Measurements from ENCODE around the gene KRT33B. TPM values are rescaled to one million over a fixed set of nuclear protein-coding genes. Genes with fewer than 3 reads are reported as not detected.
"Not testable (repeated sequence)": the region's sequence is repeated elsewhere in the genome, so short reads cannot be mapped to it uniquely, and the experiment has no call there.

The KRT33B gene
- total RNA-seq, 1 experiment from 2014 or later, result 1.3 TPM

DNA sequence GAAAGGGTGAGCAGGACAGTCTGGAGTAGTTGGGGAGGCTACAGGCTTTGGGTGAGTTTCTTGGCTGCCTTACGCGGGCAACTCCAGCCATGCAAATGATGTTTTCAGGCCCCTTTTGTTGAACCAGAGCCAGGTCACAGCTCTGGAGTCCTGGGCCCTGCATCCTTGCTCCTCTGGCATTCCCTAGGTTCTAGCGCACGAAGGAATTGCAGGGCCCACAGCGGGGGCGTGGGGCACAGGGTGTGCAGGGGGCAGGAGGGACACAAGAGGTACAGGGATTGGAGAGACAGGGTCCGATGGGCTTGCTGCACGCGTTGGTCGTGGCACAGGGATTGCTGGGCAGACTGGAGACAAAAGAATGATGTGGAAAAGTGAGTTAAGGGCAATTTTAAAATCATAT is 24.2 kb upstream of the KRT33B start:
- no peak for DNase-seq (ENCODE audit: low read depth)

DNA sequence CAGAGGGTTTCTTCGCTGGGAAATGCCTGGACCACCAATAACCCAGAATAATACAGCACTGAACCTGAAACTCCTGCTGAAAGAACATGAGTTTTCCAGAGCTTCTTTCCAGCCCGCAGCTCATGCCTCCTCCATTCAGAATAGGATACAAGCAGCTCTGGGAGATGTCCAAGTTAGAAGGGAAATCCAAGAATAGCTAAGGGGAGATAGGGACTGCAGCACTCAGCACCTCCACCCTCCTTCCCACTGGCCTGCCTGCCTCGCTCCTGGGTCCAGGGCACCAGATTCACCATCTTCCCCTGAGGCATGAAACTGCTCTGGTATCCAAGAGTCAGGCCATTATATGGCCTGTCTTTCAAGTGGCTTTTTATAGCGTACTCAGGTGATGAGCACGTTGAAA is 23.7 kb upstream of the KRT33B start:
- no peak for DNase-seq (ENCODE audit: low read depth)

GRCh38 chr17:41392278-41392677 is 22.7 kb upstream of the KRT33B start:
- DNase-seq (ENCODE audit: low read depth), result peak; percentile 69

DNA sequence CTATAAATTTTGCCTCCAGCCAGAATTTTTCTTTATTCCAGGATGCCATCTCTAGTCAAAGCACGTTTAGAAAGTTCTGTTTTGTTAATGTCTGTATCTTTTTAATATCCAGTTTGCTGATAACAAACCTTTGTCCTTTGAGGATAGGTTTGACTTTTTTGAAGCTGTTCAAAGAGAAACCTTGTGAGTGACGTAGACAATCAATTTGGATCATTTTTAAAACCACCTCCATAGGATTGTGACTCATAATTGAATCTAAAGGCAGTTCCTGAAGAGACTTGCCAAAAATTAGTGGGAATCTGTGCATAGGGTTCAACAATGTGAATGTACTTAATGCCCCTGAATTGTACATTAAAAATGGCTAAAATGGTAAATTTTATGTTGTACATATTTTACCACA is 21.9 kb upstream of the KRT33B start:
- no peak for DNase-seq (ENCODE audit: low read depth)

DNA sequence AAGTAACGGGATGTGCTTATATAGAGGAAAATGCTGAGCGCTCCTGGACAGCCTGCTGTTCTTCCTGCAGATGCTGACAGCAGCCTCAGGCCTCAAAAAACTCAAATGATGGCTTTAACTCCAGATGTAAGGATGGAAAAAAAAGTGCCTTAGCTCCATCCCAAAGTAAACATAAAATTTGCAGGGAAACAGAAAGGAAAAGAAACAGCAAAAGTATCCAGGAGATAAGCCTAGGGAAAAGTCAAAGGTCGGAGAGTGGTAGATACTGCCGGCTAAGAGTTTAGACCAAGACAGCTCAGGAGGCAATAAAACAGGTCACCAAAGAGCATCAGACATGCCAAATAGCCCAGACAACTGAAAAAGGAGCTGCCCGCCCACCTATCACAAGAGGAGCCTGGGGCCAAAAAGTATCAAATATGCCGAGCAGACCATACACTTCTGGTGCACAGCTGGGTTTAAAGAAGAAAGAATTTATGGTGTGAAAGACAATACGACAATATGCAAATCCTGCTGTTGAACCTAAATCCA is 20.9 kb upstream of the KRT33B start:
- DNase-seq (ENCODE audit: low read depth), result no peak

- no peak for DNase-seq (ENCODE audit: low read depth)
These were observed 18.1 kb upstream of the KRT33B start for GRCh38 chr17:41387670-41388069.

DNA sequence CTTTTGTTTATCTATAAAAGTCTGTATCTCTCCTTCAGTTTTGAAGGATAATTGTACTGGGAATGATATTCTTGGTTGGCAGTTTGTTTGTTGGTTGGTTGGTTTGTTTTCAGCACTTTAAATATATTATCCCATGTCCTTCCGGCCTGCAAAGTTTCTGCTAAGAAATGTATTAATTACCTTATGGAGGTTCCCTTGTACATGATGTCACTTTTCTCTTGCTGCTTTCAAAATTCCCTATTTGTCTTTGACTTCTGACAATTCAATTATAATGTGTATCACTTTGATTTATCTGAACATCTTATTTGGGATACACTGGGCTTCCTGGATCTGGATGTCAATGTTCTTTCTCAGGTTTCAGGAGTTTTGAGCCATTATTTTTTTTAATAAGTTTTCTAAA is 16.6 kb upstream of the KRT33B start:
- no peak for DNase-seq (ENCODE audit: low read depth)

DNA sequence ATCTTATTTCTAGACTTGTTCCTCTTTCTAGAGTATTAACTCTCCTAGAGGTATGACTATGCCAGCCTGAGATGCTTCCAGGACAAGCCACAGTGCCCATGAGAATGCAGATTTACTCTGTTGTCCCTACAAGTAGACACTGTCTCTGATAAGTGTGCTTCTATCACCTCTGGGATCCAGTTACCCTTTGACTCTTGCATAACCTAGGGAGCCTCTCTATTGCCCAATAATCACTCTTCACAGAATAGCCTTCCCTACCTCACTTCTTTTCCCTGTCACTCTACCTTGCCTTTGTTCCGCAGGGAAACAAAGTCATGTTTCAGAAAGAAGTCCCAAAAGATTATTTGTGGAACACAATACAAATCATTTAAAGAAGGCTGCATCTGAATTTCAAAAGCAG is 14.1 kb upstream of the KRT33B start:
- no peak for DNase-seq (ENCODE audit: low read depth)

GRCh38 chr17:41382394-41382793 is 12.8 kb upstream of the KRT33B start:
- peak; percentile 58 for DNase-seq (ENCODE audit: low read depth)

DNA sequence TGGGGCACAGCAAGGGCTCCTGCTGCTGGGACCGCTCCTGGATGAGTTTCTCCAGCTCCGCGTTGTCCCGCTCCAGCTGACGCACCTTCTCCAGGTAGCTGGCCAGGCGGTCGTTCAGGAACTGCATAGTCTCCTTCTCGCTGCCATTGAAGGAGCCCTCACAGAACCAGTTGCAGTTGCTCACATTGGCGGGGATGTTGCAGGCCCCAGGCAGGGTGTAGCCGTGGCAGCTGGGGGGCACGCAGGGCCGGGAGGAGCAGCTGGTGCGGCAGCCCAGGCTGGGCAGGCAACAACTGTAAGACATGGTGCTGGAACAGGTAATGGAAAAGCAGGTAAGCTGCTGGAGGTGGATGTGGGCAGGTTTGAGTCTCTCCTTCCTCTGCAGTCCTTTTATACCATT is 12.3 kb upstream of the KRT33B start, which contains the start of gene KRT34:
TSS of gene KRT34 (minus strand) at position 364 of the 400 bp plus-strand sequence. CDS start at position 304, 60 bp downstream.
- not testable (repeated sequence) for DNase-seq (ENCODE audit: low read depth)

- peak; percentile 96 for DNase-seq (ENCODE audit: low read depth)
These were observed 10.5 kb upstream of the KRT33B start for GRCh38 chr17:41380091-41380490.

GRCh38 chr17:41377546-41377945 is 7.9 kb upstream of the KRT33B start:
- peak; percentile 64 for DNase-seq (ENCODE audit: low read depth)

- no peak for DNase-seq (ENCODE audit: low read depth)
These were observed 590 bp downstream of the KRT33B start for GRCh38 chr17:41369023-41369422.

GRCh38 chr17:41367426-41368075 is 2.1 kb downstream of the KRT33B start:
- peak; percentile 85 for DNase-seq (ENCODE audit: low read depth)

GRCh38 chr17:41366070-41366469 is 3.5 kb downstream of the KRT33B start:
- no peak for DNase-seq (ENCODE audit: low read depth)

- DNase-seq (ENCODE audit: low read depth), result no peak
These were observed 5.7 kb downstream of the KRT33B start for GRCh38 chr17:41363881-41364280.

DNA sequence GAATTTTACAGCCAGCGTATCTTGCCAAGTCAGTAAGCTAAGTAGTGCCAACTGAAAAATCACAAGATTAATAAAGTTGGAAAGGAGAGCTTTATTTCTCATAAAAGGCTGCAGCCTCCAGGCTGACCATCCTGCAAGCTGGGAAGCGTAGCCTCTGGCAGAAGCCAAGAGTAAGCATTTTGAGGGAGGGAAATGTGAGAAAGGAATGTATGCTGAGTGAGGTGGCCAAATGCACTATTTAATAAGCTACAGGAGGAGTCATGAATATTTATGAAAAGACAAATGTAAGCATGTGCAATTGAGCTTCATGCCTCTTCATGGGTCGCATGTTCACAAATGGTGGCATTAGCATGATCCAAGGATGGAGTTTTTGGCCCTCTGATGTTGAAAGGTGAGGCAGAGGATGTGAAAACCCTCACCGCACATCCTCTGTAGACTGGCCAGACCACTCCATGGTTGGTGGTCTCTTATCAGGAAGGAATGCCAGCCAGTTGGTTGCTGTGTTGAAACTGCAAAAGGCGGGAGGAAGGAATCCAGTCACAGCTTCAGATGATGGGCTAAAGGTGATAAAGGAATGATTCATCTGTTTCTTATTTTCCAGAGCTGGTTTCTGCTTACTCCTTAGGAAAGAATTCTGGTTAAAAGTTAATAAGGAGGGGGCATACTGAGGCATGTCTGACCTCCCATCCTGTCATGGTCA is 9.2 kb downstream of the KRT33B start:
- peak; percentile 94 for DNase-seq (ENCODE audit: low read depth)

- no peak for DNase-seq (ENCODE audit: low read depth)
These were observed 15.1 kb downstream of the KRT33B start for GRCh38 chr17:41354536-41354935.

DNA sequence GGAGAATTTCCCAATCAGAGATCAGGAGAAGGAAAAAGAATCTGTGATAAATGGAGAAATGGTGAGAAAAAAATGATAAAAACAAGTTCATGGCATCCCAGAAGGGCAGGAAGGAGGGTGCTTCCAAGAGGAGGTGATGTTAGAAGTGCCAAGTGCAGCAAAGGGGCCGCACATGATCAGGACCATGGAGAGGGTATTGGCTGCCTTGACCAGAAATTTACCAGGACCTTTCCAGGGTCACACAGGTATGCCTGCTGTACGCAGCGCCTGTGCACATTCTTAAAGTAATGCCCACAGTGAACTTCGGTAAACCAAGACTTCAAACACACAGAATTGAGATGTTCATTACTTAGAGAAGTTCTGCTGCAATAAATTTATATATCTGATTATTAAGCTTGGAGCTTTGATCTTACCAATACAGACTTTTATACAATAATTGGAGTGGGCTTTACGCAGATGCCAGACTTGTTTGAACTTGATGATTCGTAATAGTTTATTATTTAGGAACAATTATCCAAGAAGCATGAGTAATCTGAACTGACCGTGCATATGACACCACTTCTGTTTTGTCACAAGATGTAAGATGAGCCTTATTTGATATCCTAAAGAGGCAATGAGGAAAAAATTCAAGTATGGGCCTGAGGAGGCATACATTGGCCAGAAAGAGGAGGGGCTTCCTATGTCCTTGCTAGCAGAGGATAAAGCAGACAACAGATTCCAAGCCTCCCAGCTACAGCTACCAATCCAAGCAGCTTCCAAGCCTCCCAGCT is 16.8 kb downstream of the KRT33B start:
- DNase-seq (ENCODE audit: low read depth), result no peak

- DNase-seq (ENCODE audit: low read depth), result no peak
These were observed 18.4 kb downstream of the KRT33B start for GRCh38 chr17:41351177-41351576.

DNA sequence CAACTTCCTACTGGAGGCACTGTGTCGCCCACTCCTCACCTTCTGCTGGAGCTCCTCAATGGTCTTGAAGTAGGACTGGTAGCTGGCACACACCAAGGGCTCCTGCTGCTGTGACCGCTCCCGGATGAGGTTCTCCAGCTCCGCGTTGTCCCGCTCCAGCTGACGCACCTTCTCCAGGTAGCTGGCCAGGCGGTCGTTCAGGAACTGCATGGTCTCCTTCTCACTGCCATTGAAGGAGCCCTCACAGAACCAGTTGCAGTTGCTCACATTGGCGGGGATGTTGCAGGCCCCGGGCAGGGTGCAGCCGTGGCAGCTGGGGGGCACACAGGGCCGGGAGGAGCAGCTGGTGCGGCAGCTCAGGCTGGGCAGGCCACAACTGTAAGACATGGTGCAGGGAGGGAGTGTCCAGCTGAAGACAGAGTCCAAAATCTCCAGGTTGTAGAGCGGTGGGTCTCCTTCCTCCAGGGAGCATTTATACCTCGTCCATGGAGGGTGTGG is 19.2 kb downstream of the KRT33B start, which contains the start of gene KRT33A:
TSS of gene KRT33A (minus strand) at position 448 of the 498 bp plus-strand sequence. CDS start at position 387, 61 bp downstream.
- not testable (repeated sequence) for DNase-seq (ENCODE audit: low read depth)
